Right lobe of liver (tissue), 4 donors: Measurements from ENCODE around the gene CPED1.

Experiments used
- CTCF ChIP-seq, 4 donors: fragments of 200-600 bp in 3 of 4; fragments of 450-650 bp in 1 of 4; IDR thresholded peaks; one replicate each; pipeline versions ENCODE4 v1.5.1 to v1.8.0; 2016 to 2022; ENCODE audit warnings: antibody characterized with exemption in 4 of 4, mild to moderate bottlenecking in 2 of 4
- POLR2A ChIP-seq: fragments of 450-650 bp; IDR thresholded peaks from one replicate; pipeline ENCODE4 v1.6.1; 2017; ENCODE audit warnings: antibody characterized with exemption, mild to moderate bottlenecking
- donor health status: DM: no; HTN: no; CAD: no.
- donor health status: DM: no; HTN: no; CAD: no.
- donor health status: DM: no; HTN: yes; CAD: no.

DNA sequence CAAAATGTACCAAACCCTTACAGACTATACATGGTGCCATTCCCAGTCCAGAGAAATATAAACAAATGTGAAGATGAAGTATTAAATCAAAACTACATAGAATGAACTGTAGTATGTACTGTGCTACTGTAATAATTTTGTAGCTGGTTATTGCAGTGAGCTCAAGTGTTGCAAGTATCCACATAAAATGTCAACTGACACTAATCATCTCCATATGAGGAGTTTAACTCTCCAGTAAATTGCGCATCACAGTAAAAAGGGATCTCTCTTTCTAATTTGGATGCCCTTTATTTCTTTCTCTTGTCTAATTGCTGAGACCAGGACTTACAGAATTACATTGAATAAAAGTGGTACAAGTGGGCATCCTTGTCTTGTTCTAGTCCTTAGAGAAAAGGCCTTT lies 165.5 kb downstream of the CPED1 start:
- no peak for TF ChIP-seq CTCF (IDR thresholded peaks at IDR 0.05)
- no peak for TF ChIP-seq POLR2A
